Putamen (tissue), 1 donor: ENCODE results near the gene RAP2C.

Source experiments
- DNase-seq: peaks from one replicate; pipeline ENCODE4 v3.0.0-alpha.2; 2016; ENCODE audit warnings: low spot score

RAP2C gene

GRCh38 chrX:132219343-132219768 is at the start of gene RAP2C:
TSS of gene RAP2C (minus strand) at chrX:132219447. CDS start at chrX:132217268, 2,179 bp downstream.
- DNase-seq: no peak

- no peak for DNase-seq
Observed at GRCh38 chrX:132267392-132267791, 48.1 kb upstream of the RAP2C start.

GRCh38 chrX:132266583-132267355 is 47.5 kb upstream of the RAP2C start:
- DNase-seq: no peak

GRCh38 chrX:132263127-132263526 is 43.9 kb upstream of the RAP2C start:
- DNase-seq: no peak

GRCh38 chrX:132258509-132258908 is 39.3 kb upstream of the RAP2C start:
- DNase-seq: no peak

- no peak for DNase-seq
Observed at GRCh38 chrX:132257116-132257515, 37.9 kb upstream of the RAP2C start.

GRCh38 chrX:132236121-132236520 is 16.9 kb upstream of the RAP2C start:
- DNase-seq: no peak

GRCh38 chrX:132235488-132235887 is 16.2 kb upstream of the RAP2C start:
- no peak for DNase-seq

GRCh38 chrX:132231587-132231986 is 12.3 kb upstream of the RAP2C start:
- DNase-seq: no peak

- DNase-seq: no peak
Observed at GRCh38 chrX:132227383-132228112, 8.3 kb upstream of the RAP2C start.

- DNase-seq: no peak
Observed at GRCh38 chrX:132226169-132226568, 6.9 kb upstream of the RAP2C start.

- peak; percentile 80 for DNase-seq
Observed at GRCh38 chrX:132218100-132218812, 991 bp downstream of the RAP2C start.

GRCh38 chrX:132217203-132218073 is 1.8 kb downstream of the RAP2C start:
- peak; percentile 46 for DNase-seq

- DNase-seq: no peak
Observed at GRCh38 chrX:132216806-132217202, 2.4 kb downstream of the RAP2C start.

GRCh38 chrX:132216283-132216682 is 3.0 kb downstream of the RAP2C start:
- DNase-seq: no peak

GRCh38 chrX:132214518-132214917 is 4.7 kb downstream of the RAP2C start:
- no peak for DNase-seq

- no peak for DNase-seq
Observed at GRCh38 chrX:132209527-132209926, 9.7 kb downstream of the RAP2C start.

GRCh38 chrX:132208422-132208821 is 10.8 kb downstream of the RAP2C start:
- DNase-seq: no peak

- no peak for DNase-seq
Observed at GRCh38 chrX:132207996-132208395, 11.3 kb downstream of the RAP2C start.

GRCh38 chrX:132206259-132206658 is 13.0 kb downstream of the RAP2C start:
- DNase-seq: no peak

- DNase-seq: no peak
Observed at GRCh38 chrX:132204629-132205028, 14.6 kb downstream of the RAP2C start.

- DNase-seq: no peak
Observed at GRCh38 chrX:132200976-132201375, 18.3 kb downstream of the RAP2C start.
